ENCODE results near the gene DSCAM.

DSCAM gene

GRCh38 chr21:40768056-40768455 is 78.9 kb downstream of the DSCAM start:
- DNase-seq: no peak

- no peak for DNase-seq
Measured at GRCh38 chr21:40766381-40766780, 80.6 kb downstream of the DSCAM start.

DNA sequence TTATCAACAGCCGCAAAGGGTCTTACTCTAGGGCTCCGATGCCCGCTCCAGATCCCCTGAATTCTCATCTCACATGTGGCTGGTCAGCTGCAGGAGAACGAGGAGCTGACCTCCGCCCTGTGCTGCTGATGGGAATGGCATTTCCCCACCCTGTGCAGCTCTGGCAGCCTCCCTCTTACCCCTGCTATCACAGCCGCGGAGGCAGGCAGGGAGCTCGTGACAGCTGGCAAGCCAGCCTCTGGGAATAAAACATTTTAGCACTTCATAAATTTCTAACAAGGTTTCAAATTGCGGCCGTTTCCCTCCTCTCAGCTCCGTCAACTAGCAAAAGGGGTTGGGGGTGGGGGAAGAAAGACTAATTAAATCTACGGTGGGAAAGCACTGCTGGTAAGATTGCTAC is 81.1 kb downstream of the DSCAM start:
- no peak for DNase-seq

DNA sequence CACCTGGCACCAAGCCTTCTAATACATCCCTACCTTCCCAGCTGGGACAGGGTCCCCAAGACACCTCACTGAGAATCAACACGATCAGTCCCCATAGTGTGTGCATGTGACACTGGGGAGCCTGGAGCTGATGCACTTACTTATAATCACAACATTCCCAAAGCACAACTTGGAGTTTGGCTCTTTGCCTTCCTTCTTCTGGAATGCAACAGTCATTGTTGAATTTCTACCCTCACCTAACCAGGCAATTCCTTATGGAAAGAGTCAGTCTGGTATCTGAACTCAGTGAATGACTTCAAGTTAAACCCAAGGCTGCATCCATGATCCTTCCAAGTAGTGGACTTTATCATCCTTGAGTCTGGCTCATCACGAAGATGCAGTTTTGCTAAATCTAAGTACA is 86.1 kb downstream of the DSCAM start:
- DNase-seq: no peak

- no peak for DNase-seq
Measured at GRCh38 chr21:40759061-40759460, 87.9 kb downstream of the DSCAM start.

- no peak for DNase-seq
Measured at GRCh38 chr21:40757366-40757765, 89.6 kb downstream of the DSCAM start.

- no peak for DNase-seq
Measured at GRCh38 chr21:40754466-40754865, 92.5 kb downstream of the DSCAM start.

- DNase-seq: no peak
Measured at GRCh38 chr21:40753756-40754155, 93.2 kb downstream of the DSCAM start.

- DNase-seq: no peak
Measured at GRCh38 chr21:40752125-40752524, 94.8 kb downstream of the DSCAM start.

GRCh38 chr21:40751221-40751620 is 95.7 kb downstream of the DSCAM start:
- no peak for DNase-seq

DNA sequence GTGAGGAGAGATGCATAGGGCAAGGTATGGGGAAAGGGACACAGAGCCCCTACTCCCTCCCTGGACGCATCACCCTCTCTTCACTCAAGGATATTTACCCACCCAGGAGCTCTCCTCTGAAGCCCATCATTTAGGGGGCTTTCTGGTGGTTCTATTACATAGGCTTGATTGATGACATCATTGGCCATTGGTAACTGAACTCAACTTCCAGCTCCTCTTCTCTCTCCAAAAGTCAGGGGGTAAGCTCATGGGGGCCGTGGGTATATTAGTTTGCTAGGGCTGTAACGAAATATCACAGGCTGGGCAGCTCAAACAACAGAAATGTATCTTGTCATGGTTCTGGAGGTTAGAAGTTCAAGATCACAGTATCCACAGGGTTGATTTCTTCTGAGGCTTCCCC is 110.8 kb downstream of the DSCAM start:
- no peak for DNase-seq

DNA sequence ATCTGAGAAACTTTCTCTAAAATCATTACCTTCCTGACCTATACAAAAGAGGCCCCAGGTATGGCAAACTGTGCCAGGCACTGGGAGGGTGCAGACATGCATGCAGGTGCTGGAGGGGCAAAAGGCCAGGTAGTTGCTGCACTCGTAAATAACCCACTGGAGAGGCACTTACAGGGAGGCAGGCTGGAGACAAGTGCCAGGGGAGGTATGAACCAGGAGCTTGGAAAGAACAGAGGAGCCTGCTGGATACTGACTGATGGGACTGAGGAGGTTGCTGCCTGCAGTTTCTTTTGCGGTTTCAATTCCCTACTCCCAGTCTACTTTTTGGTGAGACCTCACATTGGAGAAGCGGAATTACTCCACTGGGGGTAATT is 113.9 kb downstream of the DSCAM start:
- DNase-seq: no peak

- no peak for DNase-seq
Measured at GRCh38 chr21:40732253-40733023, 114.5 kb downstream of the DSCAM start.

GRCh38 chr21:40731206-40731605 is 115.8 kb downstream of the DSCAM start:
- DNase-seq: no peak

DNA sequence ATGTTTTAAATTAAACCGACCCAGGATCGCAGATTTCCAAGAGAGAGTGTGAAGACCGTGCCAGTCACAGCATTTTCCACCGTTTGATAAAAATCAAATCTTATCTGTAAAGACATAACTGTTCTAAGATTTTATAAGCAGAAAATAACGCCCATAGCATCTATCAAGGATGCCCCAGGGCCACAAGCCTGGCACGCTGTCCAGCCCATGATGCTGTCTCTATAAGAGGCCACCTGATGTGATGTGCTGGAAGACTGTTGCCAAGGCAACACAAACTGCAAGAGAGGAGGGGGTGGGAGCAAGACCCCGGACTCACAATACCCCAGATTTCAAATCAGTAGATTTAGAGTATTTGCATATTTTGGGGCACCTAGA is 116.5 kb downstream of the DSCAM start:
- DNase-seq: no peak

GRCh38 chr21:40729761-40730425 is 117.1 kb downstream of the DSCAM start:
- DNase-seq: no peak

DNA sequence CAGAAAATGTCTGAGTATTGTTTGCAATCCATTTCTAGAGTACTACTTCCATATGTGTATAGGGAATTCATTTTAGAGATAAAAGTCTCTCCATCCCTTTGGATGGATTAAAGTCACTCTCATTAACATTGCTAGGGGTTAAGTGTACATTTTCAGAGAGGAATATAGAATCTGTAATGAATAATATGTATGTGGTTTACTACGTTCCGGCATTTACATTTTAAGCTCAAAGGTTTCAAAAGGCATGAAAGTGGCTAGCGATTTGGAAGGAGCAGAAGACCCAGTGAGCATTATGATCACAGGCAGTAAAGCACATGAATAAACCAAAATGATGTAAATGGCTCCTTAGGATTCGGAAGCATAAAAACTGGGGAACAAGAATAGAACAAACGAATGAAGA is 123.0 kb downstream of the DSCAM start:
- DNase-seq: no peak

DNA sequence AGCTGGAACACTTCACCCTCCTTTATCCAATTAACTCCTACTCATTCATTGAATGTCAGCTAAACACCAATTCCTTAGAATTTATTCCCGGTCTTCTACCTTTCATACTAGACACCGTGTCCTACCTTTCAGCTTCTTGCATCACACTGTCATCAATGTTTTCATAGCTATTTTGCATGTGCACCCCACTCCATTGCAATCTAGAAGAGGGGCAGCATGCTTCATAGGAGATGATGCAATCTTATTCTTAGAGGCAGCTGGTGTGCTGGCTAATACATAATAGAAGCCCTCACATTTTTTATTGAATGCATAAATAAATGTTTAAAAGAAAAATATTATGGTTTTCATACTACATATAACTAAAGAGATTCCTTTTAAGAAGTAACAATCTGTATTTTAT is 123.6 kb downstream of the DSCAM start:
- no peak for DNase-seq

DNA sequence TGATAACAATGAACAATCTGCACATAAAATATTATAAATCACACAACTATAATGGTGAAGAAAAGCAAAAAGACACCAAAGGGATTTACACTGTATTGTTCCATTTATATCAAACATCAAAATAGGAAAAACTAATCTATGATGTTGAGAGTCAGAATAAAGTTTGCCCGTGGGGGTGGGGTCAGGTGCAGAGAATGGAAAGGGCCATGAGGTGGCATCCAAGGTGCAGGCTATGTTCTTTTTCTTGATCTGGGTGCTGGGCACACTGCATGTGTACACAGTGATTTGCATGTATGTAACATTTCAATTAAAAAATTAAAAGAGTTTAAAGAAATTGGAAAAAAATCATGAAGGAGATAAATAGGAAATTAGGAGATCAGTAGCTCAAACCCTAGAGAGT is 127.3 kb downstream of the DSCAM start:
- DNase-seq: no peak

- no peak for DNase-seq
Measured at GRCh38 chr21:40717028-40717427, 129.9 kb downstream of the DSCAM start.

GRCh38 chr21:40714536-40714935 is 132.4 kb downstream of the DSCAM start:
- DNase-seq: no peak

DNA sequence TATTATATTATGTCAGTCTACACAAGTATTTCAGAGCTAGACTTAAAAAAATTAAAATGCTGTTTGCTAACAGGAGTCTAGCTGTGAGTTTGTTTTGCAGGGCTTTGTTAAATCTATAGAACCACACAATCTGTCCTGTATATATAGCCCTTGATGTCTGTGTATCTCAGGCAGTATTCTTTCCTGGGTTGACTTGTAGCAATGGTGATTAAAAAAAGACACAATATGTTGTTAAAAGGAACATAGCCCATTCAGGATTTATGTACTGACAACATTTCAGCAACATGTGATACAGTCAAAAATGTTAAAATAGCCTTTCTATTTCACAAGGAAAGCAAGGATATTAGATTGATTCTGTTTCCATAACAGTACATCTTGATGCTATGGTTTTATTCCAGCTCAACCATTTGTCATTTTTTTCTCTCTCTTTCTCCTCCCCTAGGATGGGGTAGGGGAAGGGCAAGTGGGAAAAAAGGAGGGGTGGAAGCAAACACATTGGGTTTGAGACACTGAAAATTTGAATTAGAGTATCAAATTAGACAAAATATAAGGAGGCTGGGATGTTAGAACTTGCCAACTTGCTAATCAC is 139.2 kb downstream of the DSCAM start:
- DNase-seq: no peak

DNA sequence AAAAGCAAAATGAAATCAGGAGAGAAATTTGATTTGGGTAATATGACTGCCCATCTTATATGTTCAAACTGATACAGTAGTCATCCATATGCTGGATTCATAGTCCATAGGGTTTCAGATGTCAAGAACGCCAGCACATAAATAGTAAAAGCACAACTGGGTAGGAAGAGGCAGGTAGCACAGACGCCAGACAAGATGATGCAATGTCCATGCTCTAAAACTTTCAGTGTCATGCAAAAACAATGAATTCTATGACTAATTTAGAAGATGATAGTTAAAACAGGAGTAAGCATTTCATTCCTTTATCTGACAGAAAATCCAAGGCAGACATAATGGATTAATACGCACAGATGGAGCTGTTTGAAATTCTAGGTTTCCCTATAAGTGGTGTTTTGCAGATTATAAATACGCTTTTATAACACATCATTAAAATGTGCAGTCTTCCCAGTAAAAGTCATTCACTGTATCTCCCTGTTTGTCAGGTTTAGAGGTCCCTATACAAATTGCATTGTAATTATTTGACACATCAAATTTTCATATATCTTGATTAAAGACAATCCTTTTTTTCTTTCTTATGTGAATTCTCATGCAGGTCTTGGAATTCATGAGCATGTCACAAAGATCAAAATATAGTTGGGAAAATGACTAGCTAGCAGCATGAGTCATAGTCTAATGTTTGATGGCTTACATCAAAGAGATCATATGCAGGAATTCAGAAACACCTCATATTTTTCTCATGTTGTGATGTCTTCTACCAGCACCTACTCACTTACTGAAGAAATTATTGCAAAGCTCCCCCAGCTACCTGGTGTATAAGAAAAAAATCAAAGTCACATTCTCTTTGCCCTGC is 139.9 kb downstream of the DSCAM start:
- no peak for DNase-seq

- DNase-seq: no peak
Measured at GRCh38 chr21:40706176-40706575, 140.8 kb downstream of the DSCAM start.
